HG02678 (cell line): ENCODE results near the gene PLEKHA6.

Source experiments
- ATAC-seq: cut with Tn5 transposase; IDR thresholded peaks from one replicate; pipeline ENCODE4 v1.9.1; 2021; ENCODE audit warnings: mild to moderate bottlenecking, moderate library complexity; ENCODE audit not compliant: unreplicated experiment

PLEKHA6 gene

GRCh38 chr1:204196068-204196795 is 163.5 kb downstream of the PLEKHA6 start, which contains the start of gene KISS1:
KISS1 (minus strand) TSS chr1:204196491; CDS start chr1:204192876, 3,615 bp downstream.
- ATAC-seq = no peak

GRCh38 chr1:204194771-204195170 is 165.0 kb downstream of the PLEKHA6 start:
- no peak for ATAC-seq

GRCh38 chr1:204194080-204194479 is 165.6 kb downstream of the PLEKHA6 start:
- ATAC-seq = no peak

GRCh38 chr1:204192589-204193352 is 167.0 kb downstream of the PLEKHA6 start:
- no peak for ATAC-seq

GRCh38 chr1:204192046-204192445 is 167.7 kb downstream of the PLEKHA6 start:
- no peak for ATAC-seq

GRCh38 chr1:204191456-204191855 is 168.3 kb downstream of the PLEKHA6 start:
- no peak for ATAC-seq

GRCh38 chr1:204190212-204191211 is 169.2 kb downstream of the PLEKHA6 start:
- no peak for ATAC-seq

GRCh38 chr1:204188959-204189639 is 170.6 kb downstream of the PLEKHA6 start:
- ATAC-seq = no peak

GRCh38 chr1:204186597-204186996 is 173.1 kb downstream of the PLEKHA6 start:
- no peak for ATAC-seq

- ATAC-seq = no peak
Observed at GRCh38 chr1:204181116-204181515, 178.6 kb downstream of the PLEKHA6 start.

- no peak for ATAC-seq
Observed at GRCh38 chr1:204180133-204180532, 179.6 kb downstream of the PLEKHA6 start.

- no peak for ATAC-seq
Observed at GRCh38 chr1:204178487-204179281, 181.0 kb downstream of the PLEKHA6 start.

- no peak for ATAC-seq
Observed at GRCh38 chr1:204177133-204177532, 182.6 kb downstream of the PLEKHA6 start.

GRCh38 chr1:204176049-204176448 is 183.7 kb downstream of the PLEKHA6 start:
- no peak for ATAC-seq

GRCh38 chr1:204174958-204175357 is 184.8 kb downstream of the PLEKHA6 start:
- ATAC-seq = no peak

GRCh38 chr1:204172404-204173029 is 187.2 kb downstream of the PLEKHA6 start:
- ATAC-seq = no peak

- ATAC-seq = no peak
Observed at GRCh38 chr1:204171751-204172178, 188.0 kb downstream of the PLEKHA6 start.

GRCh38 chr1:204170494-204171155 is 189.1 kb downstream of the PLEKHA6 start:
- no peak for ATAC-seq
